ENCODE data around the gene EIF5AL1.

DNA sequence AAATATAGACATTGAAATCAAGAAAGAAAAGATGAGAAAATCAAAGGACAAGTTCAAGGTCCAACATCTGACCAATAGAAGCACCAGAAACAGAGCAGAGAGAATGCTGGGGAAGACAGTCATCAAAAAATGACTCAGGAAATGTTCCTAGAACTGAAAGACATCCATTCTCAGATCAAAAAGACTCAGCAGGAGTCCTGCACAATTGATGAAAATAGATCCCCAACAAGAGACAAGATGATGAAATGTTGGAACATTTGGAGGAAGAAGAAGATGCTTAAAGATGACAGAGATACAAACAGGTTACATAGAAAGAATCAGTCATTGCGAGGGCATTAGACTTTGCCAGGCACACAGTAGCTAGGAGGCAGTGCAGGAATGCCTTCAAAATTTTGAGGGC, 30.0 kb upstream of the EIF5AL1 start:
- TF ChIP-seq POLR2AphosphoS5 (IDR thresholded peaks at IDR 0.05; ENCODE audit: borderline replicate concordance, low read depth, low read length) (no peak), EZH2 (IDR thresholded peaks at IDR 0.05) (no peak), FOXP2 (optimal IDR thresholded peaks at IDR 0.05; ENCODE audit: control extremely low read depth, extremely low read length, insufficient read depth) (no peak)

Measured in SK-N-MC (cell line).